DOHH2 (cell line): ENCODE data around the gene LRPPRC.

Source experiments
- H3F3A ChIP-seq: fragments of 200-600 bp; sonication (generic), shearing (Covaris generic); 2 replicates; pipeline ENCODE4 v1.6.0; 2016; ENCODE audit warnings: antibody characterized with exemption, mild to moderate bottlenecking; ENCODE audit not compliant: control insufficient read depth, insufficient read depth
- H3K27ac ChIP-seq: fragments of 200-600 bp; sonication (generic); 2 replicates; pipeline ENCODE4 v1.5.1; 2014; ENCODE audit warnings: low read depth, mild to moderate bottlenecking, low read length, moderate library complexity
- H3K27me3 ChIP-seq: fragments of 200-600 bp; sonication (generic); 2 replicates; pipeline ENCODE4 v1.6.1; 2014; ENCODE audit warnings: mild to moderate bottlenecking, low read length, mixed read lengths; ENCODE audit not compliant: control insufficient read depth
- H3K36me3 ChIP-seq: fragments of 200-600 bp; sonication (generic); 2 replicates; pipeline ENCODE4 v1.6.1; 2014; ENCODE audit warnings: mild to moderate bottlenecking, low read length, moderate library complexity, mixed read lengths; ENCODE audit not compliant: control insufficient read depth
- H3K4me1 ChIP-seq: fragments of 200-600 bp; sonication (generic); 2 replicates; pipeline ENCODE4 v1.6.1; 2014; ENCODE audit warnings: mild to moderate bottlenecking, low read length, mixed read lengths; ENCODE audit not compliant: control insufficient read depth
- H3K4me2 ChIP-seq: fragments of 200-600 bp; sonication (generic); 2 replicates; pipeline ENCODE4 v1.6.0; 2014; ENCODE audit warnings: mild to moderate bottlenecking, low read length, moderate library complexity
- H3K4me3 ChIP-seq: fragments of 200-600 bp; sonication (generic); 2 replicates; pipeline ENCODE4 v1.5.1; 2014; ENCODE audit warnings: mild to moderate bottlenecking, low read length, mixed read lengths
- H3K79me2 ChIP-seq: fragments of 200-600 bp; sonication (generic); 2 replicates; pipeline ENCODE4 v1.6.1; 2014; ENCODE audit warnings: mild to moderate bottlenecking, low read length, mixed read lengths; ENCODE audit not compliant: control insufficient read depth
- H3K9me2 ChIP-seq: fragments of 200-600 bp; sonication (generic); replicated peaks from 2 replicates; pipeline ENCODE4 v1.6.1; 2014; ENCODE audit warnings: mild to moderate bottlenecking, low read length, mixed read lengths; ENCODE audit not compliant: control insufficient read depth
- H3K9me3 ChIP-seq: fragments of 200-600 bp; sonication (generic); 2 replicates; pipeline ENCODE4 v1.6.1; 2014; ENCODE audit warnings: antibody characterized with exemption, low read length, mixed read lengths; ENCODE audit not compliant: control insufficient read depth, insufficient read depth
- H4K20me1 ChIP-seq: fragments of 200-600 bp; sonication (generic); 2 replicates; pipeline ENCODE4 v1.6.0; 2014; ENCODE audit warnings: low read depth, mild to moderate bottlenecking, antibody characterized with exemption, low read length, moderate library complexity; ENCODE audit not compliant: control insufficient read depth, insufficient read depth
- CTCF ChIP-seq: fragments of 200-600 bp; sonication (generic); IDR thresholded peaks from one replicate; pipeline ENCODE4 v1.5.1; 2014; ENCODE audit warnings: antibody characterized with exemption, mild to moderate bottlenecking, low read depth, low read length; ENCODE audit not compliant: poor library complexity, severe bottlenecking
- EZH2phosphoT487 ChIP-seq: fragments of 200-600 bp; sonication (generic); IDR thresholded peaks from 2 replicates; pipeline ENCODE4 v1.6.1; 2017; ENCODE audit warnings: borderline replicate concordance, mild to moderate bottlenecking, antibody characterized with exemption, low read length, moderate library complexity, mixed read lengths

LRPPRC gene

DNA sequence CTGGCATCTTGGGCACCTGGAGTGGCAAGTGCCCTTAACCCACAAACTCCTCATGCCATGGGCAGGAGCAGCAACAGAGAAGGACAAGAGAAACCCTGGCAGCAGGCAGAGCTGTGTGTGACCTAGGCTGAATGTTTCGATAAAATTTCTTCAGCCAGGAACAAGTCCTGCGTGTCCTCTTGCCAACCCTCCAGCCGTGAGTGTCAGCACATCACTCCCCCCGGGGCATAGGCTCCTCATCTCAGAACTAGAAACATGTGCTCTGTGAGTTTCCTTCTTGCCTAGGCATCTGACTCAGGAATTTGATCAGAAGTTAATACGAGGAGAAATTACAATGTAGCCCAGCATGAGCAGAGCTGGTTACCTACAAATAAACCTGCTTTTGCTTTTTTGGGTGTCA, 154.8 kb downstream of the LRPPRC start:
- H3F3A ChIP-seq, result no peaks in the 10 kb centered on the region
- no peak overlapping the region for H3K4me2 ChIP-seq
- H3K27me3 ChIP-seq, result peaks cover 3% of the 10 kb centered on the region; the same call in 1 of the 2 replicates
- no peaks in the 10 kb centered on the region for H3K36me3 ChIP-seq
- H3K79me2 ChIP-seq, result no peaks in the 10 kb centered on the region
- no peaks in the 10 kb centered on the region for H3K4me1 ChIP-seq
- no peak overlapping the region for H3K27ac ChIP-seq
- H4K20me1 ChIP-seq, result no peaks in the 10 kb centered on the region
- no peak overlapping the region for H3K4me3 ChIP-seq
- TF ChIP-seq EZH2phosphoT487, result no peak
- no peak for TF ChIP-seq CTCF
- H3K9me3 ChIP-seq, result no peaks in the 10 kb centered on the region
- no peaks in the 10 kb centered on the region for H3K9me2 ChIP-seq

DNA sequence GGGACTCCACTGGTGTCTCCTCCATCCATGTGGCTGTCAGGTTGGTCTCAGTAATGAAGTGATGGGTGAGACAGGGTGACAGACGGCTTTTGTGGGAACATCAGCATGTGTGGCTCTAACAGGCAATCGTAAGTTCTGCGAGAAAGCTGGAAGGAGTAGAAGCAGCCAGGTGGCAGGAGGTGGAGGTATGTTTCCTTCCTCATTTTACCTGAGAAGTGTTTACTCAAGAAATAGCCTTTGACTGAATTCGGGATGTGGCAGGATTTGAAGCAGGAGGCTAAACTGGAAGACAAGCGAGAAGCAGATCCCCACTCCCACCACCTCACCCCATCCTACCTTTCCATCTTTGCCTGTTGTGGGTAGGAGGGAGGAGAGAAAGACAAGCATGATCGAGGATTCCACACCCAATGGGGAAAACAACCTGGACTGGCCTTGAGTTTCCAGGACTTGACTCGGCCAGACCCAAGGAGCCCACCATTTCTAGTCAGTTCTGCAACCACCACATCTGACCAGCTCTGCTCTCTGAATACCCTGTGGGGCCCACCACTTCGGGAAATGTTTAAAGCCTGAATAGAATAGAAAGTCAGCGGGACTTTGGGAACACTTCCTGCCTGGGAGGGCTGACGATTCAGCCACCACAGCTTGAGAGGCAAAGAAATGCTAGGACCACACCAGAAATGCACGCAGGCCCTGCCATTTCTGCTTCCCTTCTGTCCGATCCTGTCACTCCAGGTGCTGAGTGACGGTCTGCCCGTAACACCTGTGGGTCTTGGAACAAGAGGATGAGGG, 155.8 kb downstream of the LRPPRC start:
- Histone ChIP-seq H3K9me3 (no peaks in the 10 kb centered on the region), H3K79me2 (no peaks in the 10 kb centered on the region), H4K20me1 (no peaks in the 10 kb centered on the region), H3K27ac (no peak overlapping the region), H3K4me3 (no peak overlapping the region), H3K4me1 (no peaks in the 10 kb centered on the region), H3K4me2 (no peak overlapping the region), H3F3A (no peaks in the 10 kb centered on the region), H3K27me3 (peaks cover 6% of the 10 kb centered on the region; the same call in 1 of the 2 replicates), H3K9me2 (no peaks in the 10 kb centered on the region), H3K36me3 (no peaks in the 10 kb centered on the region)
- no peak for TF ChIP-seq CTCF
- TF ChIP-seq EZH2phosphoT487, result no peak

- no peaks in the 10 kb centered on the region for H3K36me3 ChIP-seq
- TF ChIP-seq EZH2phosphoT487 (no peak), CTCF (no peak)
- no peaks in the 10 kb centered on the region for H3K4me1 ChIP-seq
- no peaks in the 10 kb centered on the region for H3K9me2 ChIP-seq
- H3K4me3 ChIP-seq, result no peak within 1 kb of the TSS
- no peaks in the 10 kb centered on the region for H3K79me2 ChIP-seq
- no peaks in the 10 kb centered on the region for H4K20me1 ChIP-seq
- no peaks in the 10 kb centered on the region for H3F3A ChIP-seq
- H3K27ac ChIP-seq, result no peak within 1 kb of the TSS
- H3K4me2 ChIP-seq, result no peak within 1 kb of the TSS
- peaks cover 6% of the 10 kb centered on the region; the same call in 1 of the 2 replicates for H3K27me3 ChIP-seq
- H3K9me3 ChIP-seq, result no peaks in the 10 kb centered on the region
Observed at GRCh38 chr2:43838560-43839267, 157.1 kb downstream of the LRPPRC start, which contains the start of the genes ABCG5 and ABCG8. ABCG5 (minus strand) TSS chr2:43838839; CDS start chr2:43838679, 160 bp downstream. ABCG8 (plus strand) TSS chr2:43838971; CDS start chr2:43839054, 83 bp downstream.
